GM12801 (cell line): ENCODE measurements around the gene ZXDC.

ENCODE experiments used
- TF ChIP-seq, protein P1 (sequence below): IDR thresholded peaks from one replicate; pipeline ENCODE4 v1.5.1; 2011; ENCODE audit warnings: control low read depth; ENCODE audit not compliant: insufficient read length; ENCODE audit errors: extremely low read depth

ZXDC gene

DNA sequence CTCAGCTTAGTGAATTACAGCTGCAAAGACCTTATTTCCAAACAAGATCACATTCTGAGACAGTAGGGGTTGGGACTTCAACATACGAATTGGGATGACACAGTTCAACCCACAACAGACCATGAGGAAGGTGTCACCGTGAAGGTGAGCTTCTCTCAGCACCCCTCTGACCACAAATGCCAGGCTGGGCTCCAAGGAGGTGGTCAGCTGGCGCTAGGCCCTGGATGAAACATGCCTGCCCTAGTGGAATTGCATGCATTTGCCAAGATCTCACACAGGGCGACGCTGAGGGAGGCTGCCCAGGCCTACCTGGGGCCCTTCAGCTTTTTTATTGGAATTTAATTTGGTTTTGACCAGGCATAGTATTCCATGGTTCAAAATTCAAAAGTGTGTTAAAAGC lies 79.2 kb downstream of the ZXDC start:
- TF ChIP-seq, protein P1, sequence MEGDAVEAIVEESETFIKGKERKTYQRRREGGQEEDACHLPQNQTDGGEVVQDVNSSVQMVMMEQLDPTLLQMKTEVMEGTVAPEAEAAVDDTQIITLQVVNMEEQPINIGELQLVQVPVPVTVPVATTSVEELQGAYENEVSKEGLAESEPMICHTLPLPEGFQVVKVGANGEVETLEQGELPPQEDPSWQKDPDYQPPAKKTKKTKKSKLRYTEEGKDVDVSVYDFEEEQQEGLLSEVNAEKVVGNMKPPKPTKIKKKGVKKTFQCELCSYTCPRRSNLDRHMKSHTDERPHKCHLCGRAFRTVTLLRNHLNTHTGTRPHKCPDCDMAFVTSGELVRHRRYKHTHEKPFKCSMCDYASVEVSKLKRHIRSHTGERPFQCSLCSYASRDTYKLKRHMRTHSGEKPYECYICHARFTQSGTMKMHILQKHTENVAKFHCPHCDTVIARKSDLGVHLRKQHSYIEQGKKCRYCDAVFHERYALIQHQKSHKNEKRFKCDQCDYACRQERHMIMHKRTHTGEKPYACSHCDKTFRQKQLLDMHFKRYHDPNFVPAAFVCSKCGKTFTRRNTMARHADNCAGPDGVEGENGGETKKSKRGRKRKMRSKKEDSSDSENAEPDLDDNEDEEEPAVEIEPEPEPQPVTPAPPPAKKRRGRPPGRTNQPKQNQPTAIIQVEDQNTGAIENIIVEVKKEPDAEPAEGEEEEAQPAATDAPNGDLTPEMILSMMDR: no peak

DNA sequence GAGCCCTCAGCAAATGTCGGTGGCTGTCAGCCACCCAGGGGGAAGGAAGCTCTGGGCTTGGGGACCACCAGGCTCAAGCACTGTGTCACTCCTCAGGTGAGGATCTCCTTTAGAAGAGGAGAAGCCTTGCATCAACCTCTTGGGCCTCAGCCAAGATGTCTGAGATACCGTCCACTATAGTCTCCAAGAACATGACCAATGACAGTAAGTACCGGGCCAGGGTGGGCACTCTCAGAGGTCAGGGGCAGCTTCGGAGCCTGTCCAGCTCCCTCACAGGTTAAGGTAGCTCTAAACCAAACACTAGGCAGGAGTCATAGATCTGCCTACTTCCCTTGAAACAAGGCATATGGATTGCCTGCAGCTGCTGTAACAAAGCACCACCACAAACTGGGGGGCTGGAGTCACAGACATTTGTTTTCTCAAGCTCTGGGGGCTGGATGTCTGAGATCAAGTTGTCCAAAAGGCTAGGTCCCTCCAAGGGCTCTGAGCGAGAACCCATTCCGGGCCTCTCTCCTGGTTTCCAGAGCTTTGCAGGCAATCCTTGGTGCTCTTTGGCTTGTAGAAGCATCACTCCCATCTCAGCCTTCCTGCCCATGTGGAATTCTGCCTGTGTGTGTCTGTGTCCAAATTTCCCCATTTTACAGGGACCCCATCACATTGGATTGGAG lies 79.7 kb downstream of the ZXDC start:
- TF ChIP-seq, protein P1: no peak

DNA sequence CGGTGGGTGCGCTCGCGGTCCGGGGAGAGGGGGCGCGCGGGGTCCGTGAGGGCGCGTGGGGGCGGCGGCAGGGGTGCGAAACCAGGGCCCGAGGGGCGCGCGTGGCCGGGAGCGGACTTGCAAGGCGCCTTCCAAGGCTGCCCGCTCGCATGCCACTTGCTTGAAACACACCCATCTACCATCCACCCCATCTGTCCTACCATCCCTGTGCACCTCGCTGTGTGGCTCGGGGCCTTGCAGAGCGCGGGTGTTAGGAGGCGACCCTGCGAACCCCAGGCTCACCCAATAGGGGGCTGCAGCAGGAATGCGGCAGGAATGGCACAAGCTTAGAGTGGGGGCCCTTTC lies 80.7 kb downstream of the ZXDC start:
- TF ChIP-seq, protein P1: no peak

DNA sequence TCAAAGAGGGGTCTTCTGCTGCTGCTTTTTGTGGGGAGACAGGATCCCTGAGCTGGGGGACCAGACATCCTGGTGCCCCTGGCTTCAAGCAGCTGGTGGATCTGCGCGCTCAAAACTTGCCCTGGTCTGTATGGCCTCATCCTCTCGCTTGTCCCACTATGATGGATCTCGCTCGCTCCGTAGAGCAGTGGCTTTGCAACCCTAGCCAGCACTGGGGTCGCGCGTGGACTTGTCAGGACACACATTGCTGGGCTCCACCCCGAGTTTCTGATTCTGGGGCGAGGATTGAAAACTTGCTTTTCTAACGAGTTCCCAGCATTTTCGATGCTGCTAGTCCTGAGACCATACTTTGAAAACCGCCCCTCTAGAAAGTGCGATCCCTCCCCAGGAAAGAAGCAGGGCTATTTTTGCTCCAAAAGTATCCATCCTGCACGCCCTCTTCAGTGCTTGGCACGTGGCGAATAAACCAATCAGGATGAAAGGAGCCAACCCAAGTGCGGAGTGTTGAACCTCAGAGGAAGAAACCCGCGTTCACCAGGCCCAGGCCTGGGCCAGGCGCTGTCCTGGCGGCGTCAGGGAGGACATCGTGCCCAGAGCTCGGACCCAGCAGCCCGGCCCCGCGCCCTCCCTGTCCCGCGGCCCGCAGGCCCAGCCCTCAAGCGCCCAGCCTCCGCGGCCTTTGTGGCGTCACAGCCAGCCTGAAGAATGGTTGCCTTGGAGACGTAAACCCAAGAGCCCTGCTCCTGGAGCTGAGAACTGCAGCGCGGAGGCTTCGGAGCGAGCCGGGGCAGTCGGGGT lies 81.3 kb downstream of the ZXDC start, which contains the start of gene CFAP100:
CFAP100 (plus strand) TSS at position 731 of the 798 bp plus-strand sequence. CDS start 1,092 bp downstream, outside the sequence.
- TF ChIP-seq, protein P1: no peak

DNA sequence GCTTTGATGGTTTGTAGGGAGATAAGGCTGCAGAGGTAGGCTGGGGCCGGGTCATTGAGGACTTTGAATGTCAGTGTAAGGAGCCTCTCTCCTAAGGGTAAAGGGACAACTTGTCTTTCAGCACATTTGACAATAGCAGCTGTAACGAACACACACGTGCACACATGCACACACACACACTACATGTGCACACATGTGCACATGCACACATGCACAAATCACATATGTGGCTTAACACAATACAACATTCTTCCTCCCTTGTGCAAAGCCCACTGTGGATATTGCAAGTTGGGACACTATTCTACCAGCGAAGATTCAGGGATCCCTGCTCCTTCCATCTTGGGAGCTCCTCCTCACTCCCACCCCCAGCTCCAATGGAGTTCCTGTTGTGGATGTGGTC lies 82.1 kb downstream of the ZXDC start:
- TF ChIP-seq, protein P1: no peak

DNA sequence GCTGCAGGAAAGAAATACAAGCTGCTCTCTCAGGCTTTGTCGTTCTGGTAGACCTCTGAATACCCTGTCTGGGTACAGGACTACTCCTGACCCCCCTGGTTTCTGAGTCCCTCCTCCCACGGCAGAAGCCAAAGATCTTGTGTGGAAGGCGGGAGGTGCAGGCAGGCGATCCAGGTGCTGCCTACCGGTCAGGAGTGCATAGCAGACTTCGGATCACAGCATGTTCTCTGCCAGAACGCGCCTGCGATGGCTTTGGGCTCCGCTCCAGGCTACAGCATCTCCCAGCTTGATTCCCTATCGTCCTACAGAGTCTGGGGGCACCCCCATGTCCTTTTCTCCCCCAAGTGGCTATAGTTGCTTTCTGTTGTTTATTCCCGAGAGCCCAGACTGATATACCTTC lies 83.4 kb downstream of the ZXDC start:
- TF ChIP-seq, protein P1: no peak

DNA sequence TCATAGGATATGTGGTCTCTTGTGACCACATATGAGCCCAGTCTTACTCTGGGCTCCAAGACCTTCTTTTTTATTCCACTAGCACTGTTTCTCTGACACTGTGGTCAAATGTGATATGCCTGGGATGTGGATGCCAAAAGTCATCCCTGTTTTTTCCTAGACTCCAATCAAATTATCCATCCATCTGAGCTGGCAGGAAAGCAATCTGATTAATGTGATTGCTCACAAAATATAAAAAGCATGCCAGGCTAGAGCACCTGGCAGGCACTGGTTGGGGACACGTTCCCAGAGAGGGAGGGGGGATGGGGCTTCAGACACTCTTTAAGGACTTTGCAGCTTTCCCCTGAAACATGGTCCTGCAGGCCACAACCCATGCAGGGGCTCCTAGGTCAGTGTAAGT lies 84.1 kb downstream of the ZXDC start:
- TF ChIP-seq, protein P1: no peak
